Colonic mucosa (tissue), 4 donors: ENCODE measurements around the gene PEX3. TPM values are rescaled to one million over a fixed set of nuclear protein-coding genes. Genes with fewer than 3 reads are reported as not detected.

ENCODE experiments used
- DNase-seq: peaks from one replicate; pipeline ENCODE4 v3.0.0-alpha.2; 2020
- H3K27ac ChIP-seq: fragments of 200-600 bp; one replicate; pipeline ENCODE4 v1.8.0; 2021
- H3K27me3 ChIP-seq: fragments of 200-600 bp; one replicate; pipeline ENCODE4 v1.8.0; 2021
- H3K36me3 ChIP-seq: fragments of 200-600 bp; one replicate; pipeline ENCODE4 v1.8.0; 2021
- H3K4me1 ChIP-seq: fragments of 200-600 bp; one replicate; pipeline ENCODE4 v1.8.0; 2021; ENCODE audit warnings: mild to moderate bottlenecking
- H3K4me3 ChIP-seq: fragments of 200-600 bp; one replicate; pipeline ENCODE4 v1.8.0; 2021
- H3K9ac ChIP-seq, 2 donors: one replicate each; pipeline ENCODE4 v1.7.0; 2013; ENCODE audit warnings: control low read depth in 2 of 2, low read depth in 2 of 2, low read length in 2 of 2
- H3K9me3 ChIP-seq: fragments of 200-600 bp; one replicate; pipeline ENCODE4 v1.8.0; 2021
- CTCF ChIP-seq: fragments of 200-600 bp; IDR thresholded peaks from one replicate; pipeline ENCODE4 v1.8.0; 2022; ENCODE audit warnings: antibody characterized with exemption, mild to moderate bottlenecking
- intact Hi-C: fragments of 100-400 bp; cut with DNase I; formaldehyde crosslinking; loops from one replicate; pipeline ENCODE4 v1.14.1; 2022
- total RNA-seq, 2 donors: library from RNA; stranded (reverse); fragmentation: NEBNext Ultra II Directional in 1 of 2; extraction: Animal tissue kit (Norgen Biotek cat#: 25700) in 1 of 2; gene quantifications; one replicate each; pipeline ENCODE4 v1.2.1, GENCODE V29; 2021
- donor health status: healthy.
- donor health status: DM: no; HTN: no; CAD: no.
- donor health status: DM: no; HTN: no; CAD: no.

The PEX3 gene
- total RNA-seq, 2 donors from 2014 or later, result 9.1 to 11.1 TPM

DNA sequence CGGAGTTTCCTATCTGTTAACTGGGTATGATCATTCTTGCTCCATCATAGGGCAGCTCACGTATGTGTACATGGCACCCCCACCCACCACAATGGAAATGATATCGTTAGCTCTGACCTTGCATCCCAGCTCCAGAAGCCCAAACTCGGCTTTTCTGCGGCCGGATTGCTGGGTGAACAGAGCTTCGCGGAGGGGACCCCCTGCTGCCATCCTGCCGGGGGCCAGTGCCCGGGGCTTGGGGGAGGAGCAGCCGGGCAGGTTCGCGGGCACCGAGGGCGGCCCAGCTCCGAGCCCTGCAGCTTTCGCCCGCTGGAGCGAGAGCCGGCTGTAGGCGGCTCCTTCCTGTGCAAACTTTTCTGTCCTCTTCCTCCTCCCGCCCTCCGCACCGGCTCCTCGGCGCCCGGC is 85.9 kb downstream of the PEX3 start:
- H3K4me1 ChIP-seq, result no peaks in the 10 kb centered on the region
- peak; percentile 65 for DNase-seq
- no peaks in the 10 kb centered on the region for H3K9me3 ChIP-seq
- no peaks in the 10 kb centered on the region for H3K27me3 ChIP-seq
- intact Hi-C loops, result no loop called here
- TF ChIP-seq CTCF, result no peak
- peak overlapping the region; percentile 91 for H3K27ac ChIP-seq
- H3K9ac ChIP-seq, result peak overlapping the region; percentile 76 to 83
- H3K4me3 ChIP-seq, result peak overlapping the region; percentile 59
- H3K36me3 ChIP-seq, result no peaks in the 10 kb centered on the region

DNA sequence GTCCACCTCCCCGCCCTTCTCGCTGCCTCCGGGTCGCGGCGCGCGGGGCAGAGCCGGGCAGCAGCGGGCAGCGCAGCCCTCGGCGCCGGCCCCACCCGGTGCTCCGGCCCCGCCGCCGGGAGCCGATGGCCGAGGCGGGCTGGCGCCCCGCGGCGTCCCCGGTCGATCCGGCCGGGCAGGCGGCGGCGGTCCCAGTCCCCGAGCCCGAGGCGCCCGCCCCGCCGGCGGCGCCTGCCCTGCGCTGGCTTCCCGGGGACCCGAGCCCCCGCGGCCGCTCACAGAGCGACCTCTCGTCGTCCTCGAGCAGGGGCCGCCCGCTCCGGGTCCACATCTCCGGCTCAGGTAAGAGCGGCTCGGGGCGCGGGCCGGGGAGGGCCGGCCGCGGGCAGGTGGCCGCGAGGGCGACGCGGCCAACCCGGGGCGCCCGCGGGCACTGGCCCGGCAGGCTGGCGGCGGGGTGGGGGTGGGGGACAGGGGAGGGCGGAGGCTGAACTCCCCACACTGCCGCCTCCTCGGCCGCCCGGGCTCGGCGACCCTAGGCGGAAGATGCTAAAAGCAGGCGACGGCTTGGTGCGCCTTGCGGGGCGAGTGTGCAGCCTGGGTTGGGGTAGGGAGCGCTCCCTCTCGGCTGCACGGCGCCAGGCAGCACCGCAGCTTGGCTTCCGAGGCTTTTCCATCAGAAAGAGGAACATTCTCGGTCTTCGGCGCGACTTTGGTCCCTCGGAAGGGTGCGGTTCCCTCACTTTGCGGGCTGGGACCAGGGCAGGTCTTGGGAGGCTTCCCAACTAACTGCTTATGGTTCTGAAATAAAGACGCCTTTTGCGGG is 86.5 kb downstream of the PEX3 start:
- Histone ChIP-seq H3K27me3 (no peaks in the 10 kb centered on the region), H3K27ac (peak overlapping the region; percentile 91), H3K4me1 (no peaks in the 10 kb centered on the region), H3K36me3 (no peaks in the 10 kb centered on the region), H3K9ac (peak overlapping the region; percentile 83), H3K4me3 (peak overlapping the region; percentile 59), H3K9me3 (no peaks in the 10 kb centered on the region)
- DNase-seq, result peak; percentile 84
- peak; percentile 21 for TF ChIP-seq CTCF
- intact Hi-C loops, result no loop called here

GRCh38 chr6:143538374-143538773 is 87.8 kb downstream of the PEX3 start:
- Histone ChIP-seq H3K4me1 (no peaks in the 10 kb centered on the region), H3K9ac (peak overlapping the region in 1 of 2 donors; percentile 83), H3K36me3 (no peaks in the 10 kb centered on the region), H3K27ac (no peak overlapping the region), H3K9me3 (no peaks in the 10 kb centered on the region), H3K27me3 (no peaks in the 10 kb centered on the region), H3K4me3 (no peak overlapping the region)
- intact Hi-C loops, result no loop called here
- no peak for TF ChIP-seq CTCF
- no peak for DNase-seq

DNA sequence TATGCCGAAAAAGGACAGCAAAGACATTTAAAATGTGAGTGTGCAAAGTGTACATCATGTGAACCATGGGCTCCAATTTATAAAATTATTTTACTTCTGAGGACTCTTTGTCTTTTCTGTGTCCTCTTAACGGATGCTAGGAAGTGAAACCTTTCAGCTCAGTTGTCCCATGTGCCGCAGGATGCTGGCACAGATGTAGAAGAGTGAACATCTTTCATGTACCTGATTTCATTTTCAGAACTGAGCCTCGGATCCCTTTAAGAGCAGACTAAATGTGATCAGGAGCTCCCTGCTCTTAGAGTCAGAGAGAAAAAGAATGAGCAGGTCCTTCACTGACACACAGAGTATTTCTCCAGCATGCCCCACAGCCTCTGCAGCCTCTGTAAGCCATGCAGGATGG is 88.5 kb downstream of the PEX3 start:
- TF ChIP-seq CTCF, result no peak
- Histone ChIP-seq H3K4me1 (no peaks in the 10 kb centered on the region), H3K36me3 (no peaks in the 10 kb centered on the region), H3K4me3 (no peak overlapping the region), H3K9ac (no peak overlapping the region), H3K9me3 (no peaks in the 10 kb centered on the region), H3K27me3 (no peaks in the 10 kb centered on the region), H3K27ac (no peak overlapping the region)
- intact Hi-C loops, result no loop called here
- no peak for DNase-seq

- Histone ChIP-seq H3K4me3 (no peak overlapping the region), H3K9me3 (no peaks in the 10 kb centered on the region), H3K27me3 (no peaks in the 10 kb centered on the region), H3K4me1 (peaks cover 3% of the 10 kb centered on the region), H3K27ac (no peak overlapping the region), H3K36me3 (no peaks in the 10 kb centered on the region), H3K9ac (peak overlapping the region in 1 of 2 donors; percentile 24)
- intact Hi-C loops, result no loop called here
- DNase-seq, result no peak
- no peak for TF ChIP-seq CTCF
Measured at GRCh38 chr6:143539734-143540133, 89.1 kb downstream of the PEX3 start.
